ENCODE data around the gene LRMDA.
A peak's percentile ranks its signal among the peaks of the same experiment; 100 is the strongest.
"Not testable (repeated sequence)": the region's sequence is repeated elsewhere in the genome, so short reads cannot be mapped to it uniquely, and the experiment has no call there.

The LRMDA gene

DNA sequence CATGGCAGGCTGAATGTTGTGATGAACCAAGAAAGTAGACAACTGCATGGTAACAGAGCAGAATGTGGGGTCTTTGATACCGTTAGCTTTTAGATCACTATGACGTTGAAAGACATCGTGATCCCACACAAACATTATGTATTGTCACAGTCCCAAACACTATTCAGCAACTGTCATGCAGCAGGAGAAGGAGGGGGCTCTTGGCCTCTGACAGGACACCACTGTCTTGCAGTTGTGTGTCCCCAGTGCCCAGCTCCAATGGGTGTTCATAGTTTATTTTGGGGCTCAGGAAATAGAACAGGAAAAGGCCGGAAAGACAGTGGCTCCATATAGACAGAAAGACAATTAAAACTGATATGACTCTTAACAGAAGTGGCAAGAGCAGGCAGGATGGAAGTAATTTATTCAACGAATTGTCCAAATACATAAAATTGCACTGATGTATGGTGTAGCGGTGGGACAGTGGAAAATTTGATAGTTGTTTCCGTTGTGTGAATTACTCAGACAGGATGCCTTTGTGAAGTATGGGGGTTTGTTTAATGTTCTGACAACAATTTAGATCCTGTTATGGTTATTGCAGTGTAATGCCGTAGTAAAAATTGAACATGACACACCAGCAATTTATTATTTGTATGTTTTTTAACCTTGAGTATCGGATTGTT is 292.0 kb downstream of the LRMDA start:
- DNase-seq, result no peak

DNA sequence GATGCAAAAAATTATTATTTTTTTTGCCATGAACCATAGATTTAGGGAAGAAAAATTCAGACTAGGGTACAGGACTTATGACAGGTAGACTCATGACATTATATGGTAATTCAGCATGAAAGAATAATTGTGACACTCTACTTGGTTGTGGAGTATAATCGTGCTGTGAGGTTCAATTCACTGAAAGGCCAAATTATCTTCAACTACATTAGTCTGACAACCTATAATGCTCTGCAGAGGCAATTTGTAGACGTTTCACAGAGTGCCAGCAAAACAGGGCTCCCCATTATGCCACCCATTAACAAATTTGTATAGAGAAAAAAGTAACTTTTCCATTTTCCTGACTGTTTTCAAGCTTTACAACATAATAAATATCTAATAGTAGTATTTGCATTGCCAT is 292.6 kb downstream of the LRMDA start:
- DNase-seq, result no peak

GRCh38 chr10:75726522-75727483 is 295.4 kb downstream of the LRMDA start:
- DNase-seq, result no peak

- no peak for DNase-seq
These were observed 299.4 kb downstream of the LRMDA start for GRCh38 chr10:75730847-75731246.

DNA sequence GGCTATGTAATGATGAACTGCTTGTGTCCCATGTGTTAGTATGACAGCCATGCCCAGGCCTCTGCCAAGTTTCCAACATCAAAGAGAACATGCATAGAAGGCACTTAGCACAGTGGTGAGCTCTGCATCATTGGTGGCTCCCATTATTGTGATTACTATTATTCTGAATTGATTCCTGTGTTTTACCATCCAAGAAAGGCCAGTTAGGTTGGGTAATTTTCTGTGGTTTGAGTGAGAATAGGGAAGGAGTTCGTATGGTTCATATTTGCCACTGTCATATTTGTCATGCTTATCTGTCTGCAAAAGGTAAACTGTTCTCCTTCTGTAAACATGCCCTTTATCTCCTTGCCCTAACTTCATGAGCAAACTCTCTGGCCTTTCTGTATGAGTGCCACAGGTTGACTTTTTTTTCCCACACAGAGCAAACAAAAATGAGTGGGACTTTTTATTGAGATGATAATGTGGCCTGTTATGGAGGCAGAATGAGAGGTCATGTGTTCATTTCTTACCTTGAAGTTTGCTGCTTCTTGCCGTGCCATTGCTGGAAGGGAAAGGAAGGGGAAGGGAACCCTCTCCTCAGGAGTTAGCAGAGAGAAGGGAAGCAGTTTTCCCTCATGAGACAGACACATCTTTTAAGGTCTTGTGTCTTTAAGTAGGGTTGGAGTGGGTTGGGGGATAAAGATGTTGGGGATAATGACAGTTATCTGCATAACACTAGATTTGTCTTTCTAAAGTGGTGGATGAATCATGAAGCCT is 301.9 kb downstream of the LRMDA start:
- DNase-seq, result no peak

DNA sequence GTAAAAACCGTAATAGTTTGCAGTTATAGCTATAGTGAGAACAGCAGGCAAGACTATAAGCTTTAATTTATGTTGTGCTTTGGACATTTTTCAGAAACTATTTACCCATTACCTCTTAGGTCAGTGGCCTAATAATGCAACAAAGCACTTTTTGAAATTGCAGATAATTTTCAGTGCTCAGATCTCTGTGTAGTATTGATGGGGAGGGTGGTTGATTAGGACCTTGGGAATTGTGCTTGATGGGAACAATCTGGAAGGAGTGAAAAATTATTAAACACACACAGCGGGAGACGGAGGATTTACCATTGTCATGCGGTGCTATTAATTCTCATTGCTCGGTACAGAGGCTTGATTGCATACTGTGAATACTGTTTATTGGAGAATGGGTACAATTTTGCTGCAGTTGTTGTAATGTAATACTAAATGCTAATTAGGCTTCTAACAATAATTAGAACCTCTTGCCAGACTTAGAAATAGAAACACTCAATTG is 304.8 kb downstream of the LRMDA start:
- DNase-seq, result no peak

DNA sequence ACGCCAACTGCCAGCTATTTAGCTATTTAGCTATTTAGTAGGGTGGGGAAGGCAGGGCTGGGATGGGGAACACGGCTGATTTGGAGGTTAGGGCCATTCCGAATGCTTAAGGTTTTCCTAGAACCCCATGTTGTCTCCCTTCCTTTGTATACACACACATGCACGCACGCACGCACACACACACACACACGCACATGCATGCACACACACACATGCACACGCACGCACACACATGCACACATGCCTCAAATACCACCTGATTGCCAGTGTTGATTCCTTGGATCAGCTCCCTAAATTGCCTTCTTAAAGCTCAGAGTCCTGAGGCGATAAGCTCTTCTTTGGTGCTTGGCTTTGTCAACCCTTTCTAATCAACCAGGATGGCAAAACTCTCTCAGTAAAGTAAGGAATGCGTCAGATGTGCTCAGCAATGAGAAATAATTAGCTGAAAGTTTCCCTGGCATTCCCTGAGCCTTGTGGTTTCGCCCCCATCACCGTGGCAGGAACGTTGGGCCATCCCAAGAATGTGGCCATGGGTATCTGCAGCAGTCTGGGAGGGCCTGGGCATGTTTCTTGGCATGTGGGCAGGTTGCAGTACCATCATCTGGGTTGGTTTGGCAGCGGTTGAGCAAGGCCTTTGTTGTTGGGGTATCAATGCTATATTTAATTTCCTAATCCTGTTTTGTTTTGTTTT is 305.6 kb downstream of the LRMDA start:
- DNase-seq, result no peak

DNA sequence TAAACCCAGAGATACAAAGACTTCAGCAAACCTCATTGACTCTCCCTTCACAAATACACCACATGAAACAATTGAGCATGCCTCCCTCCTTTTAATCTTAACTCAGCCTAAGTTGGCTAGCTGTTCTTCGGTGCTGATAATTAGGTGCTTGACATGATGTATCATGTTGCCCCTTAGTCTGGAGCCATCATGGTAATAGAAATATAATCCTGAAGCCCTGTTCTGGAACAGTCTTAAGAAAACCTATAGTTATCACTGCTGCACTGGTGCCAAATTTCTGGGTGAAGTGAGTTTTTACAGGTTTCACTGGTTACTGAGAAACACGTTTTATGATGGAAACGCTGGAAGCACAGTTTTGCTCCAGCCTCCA is 306.1 kb downstream of the LRMDA start:
- no peak for DNase-seq

DNA sequence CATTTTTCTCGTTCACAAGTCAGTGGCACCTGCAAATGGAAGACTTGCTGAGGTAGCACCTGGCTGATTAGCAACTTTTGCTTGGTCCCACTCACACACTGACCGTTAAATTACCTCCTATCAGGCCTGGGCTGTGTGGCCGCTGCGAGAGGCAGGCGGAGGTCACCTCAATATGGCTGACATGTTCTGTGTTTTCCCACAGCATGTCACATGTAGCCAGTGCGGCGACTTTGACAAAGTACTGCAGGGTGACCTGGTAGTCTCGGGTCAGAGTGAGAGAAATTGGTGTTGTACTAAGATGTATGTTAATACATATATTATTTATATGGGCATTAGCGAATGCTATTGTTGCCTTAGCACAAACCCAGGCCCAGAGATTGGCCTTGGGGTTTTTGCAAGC is 307.5 kb downstream of the LRMDA start:
- no peak for DNase-seq

DNA sequence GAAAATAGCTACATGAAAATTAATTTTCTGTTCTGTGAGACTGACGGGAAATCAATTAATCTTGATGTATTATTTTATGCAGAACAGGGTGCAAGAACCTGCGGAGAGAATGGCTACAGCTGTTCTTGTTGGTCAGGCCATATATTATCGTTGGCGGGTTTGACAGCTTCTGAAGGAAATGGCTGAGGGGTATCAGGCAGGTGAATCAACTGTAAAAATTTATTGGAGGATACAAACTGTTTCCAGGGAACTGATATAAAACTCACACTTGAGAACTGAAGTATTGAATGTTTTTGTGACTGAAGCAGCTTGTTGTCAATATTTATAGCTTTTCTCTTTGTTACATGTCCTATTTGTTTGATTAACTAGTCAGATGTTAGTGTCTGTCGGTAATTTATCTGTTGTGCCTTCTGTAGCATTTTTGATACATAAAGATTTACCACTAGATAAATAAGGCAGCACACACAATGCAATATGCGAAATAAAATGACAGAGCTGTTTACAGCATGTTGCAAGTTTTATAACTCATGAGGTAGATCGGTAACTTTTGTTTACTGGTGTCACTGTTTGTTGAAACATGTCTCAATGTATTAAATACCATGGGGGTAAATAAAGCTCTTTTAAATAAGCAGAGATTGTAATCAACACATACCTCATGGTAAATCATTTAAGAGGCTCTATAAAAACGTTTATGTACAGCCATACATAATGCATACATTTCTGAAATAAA is 308.2 kb downstream of the LRMDA start:
- no peak for DNase-seq

DNA sequence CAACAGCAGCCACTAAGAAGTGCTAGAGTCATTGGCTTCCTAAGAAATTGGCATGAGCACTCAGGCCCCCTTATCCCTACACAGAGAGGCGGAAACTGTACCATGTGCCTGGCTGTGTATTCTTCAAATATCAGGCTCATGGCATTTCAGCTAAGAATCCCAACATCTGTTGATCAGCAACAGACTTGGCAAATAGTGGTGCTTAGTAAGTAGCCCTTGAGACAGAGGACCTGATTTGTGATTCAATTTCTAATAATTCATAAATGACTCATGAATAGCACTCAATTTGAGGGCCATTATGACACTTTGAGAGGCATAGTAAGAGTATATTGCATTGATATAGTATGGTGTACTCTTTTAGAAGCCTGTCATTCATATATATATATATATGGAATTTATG is 309.1 kb downstream of the LRMDA start:
- DNase-seq, result peak in 1 of 2 experiments; percentile 6

DNA sequence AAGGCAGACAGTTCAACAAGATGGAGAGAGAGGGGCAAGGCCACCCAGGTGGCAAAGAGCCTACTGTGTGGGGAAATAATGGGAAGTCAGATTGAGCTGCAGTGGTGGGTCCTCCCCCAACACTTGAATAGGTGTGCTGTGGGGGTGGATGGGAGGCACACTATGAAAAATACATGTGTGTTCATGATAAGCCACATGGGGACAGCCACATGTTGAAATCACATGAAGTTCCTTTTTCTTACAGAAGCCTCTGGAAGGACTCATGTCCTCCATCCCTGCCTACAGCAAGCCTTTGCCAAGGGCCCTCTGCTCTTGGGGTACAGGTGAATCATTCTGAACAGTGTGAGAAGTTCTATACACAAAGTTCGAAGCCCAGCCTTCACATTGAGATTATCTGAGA is 310.9 kb downstream of the LRMDA start:
- DNase-seq, result no peak

- DNase-seq, result no peak
These were observed 311.9 kb downstream of the LRMDA start for GRCh38 chr10:75743291-75743778.

DNA sequence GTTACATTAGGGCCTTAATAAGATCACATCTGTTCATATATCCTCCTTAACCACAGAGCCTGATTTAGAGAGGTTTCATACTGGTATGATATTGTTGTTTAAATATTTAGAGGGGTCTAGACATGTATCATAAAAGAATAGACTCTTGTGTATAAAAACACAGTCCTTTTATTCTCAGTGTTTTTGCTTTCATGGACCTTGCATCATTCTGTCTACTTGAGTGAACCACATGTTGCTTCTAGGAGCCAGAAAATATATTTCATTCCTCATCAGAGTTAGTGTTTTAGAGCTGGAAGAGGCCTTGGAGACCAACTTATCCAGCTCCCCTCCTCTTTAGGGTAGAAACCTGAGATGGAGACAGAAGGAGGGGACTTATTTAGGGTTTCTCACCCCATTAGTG is 312.8 kb downstream of the LRMDA start:
- no peak for DNase-seq

DNA sequence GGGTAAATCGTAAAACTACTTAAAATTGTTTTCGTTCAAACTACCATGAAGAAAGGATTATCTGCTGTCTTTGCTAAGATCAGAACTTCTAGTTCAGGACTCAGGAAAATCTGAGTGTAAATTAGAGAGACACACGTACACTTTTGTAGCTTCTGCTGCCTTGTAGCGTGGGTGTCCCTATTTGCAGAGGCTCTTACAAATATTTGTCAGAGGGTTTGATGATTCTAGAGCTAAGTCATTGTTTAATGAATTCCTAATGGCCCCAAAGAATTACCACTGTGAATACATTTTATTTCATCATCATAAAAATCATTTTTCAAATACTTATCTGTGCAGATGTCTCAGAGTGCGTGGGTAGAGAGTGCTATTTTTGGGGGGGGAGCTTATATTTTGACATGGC is 314.9 kb downstream of the LRMDA start:
- DNase-seq, result no peak

GRCh38 chr10:75750093-75750875 is 318.9 kb downstream of the LRMDA start:
- not testable (repeated sequence) for DNase-seq

DNA sequence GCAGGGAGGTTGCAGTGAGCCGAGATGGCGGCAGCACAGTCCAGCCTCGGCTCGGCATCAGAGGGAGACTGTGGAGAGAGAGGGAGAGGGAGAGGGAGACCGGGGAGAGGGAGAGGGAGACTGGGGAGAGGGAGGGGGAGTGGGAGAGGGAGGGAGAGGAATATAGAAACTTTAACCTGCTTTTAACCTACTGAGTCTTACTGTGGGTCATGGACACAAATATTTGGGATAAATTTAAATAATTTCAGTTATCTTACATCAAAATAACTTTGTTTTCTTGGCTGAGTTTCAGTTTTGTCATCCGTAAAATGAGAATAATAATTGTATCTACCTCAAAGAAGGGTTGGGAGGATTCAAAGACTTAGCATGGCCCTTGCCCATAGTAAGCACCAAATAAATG is 319.8 kb downstream of the LRMDA start:
- DNase-seq, result no peak

DNA sequence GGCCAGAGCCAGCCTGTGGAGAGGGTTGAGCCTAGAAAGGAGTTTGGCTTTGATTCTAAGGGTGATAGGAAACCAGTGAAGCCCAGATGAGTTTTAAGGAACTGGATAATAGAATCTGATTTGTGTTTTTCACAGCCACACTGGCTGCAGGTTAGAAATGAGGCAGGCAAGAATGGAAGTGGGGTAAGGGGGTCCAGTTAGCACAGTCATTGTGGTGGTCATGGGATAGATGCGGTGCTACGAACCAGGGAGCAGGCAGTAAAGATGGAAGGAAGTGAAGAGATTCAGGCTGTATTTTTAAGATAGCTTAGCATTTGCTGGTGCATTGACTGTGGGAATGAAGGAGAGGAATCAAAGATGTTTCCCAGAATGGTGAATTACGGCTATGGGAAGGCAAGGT is 322.2 kb downstream of the LRMDA start:
- DNase-seq, result no peak

- DNase-seq, result no peak
These were observed 322.8 kb downstream of the LRMDA start for GRCh38 chr10:75754096-75754831.

- DNase-seq, result no peak
These were observed 324.1 kb downstream of the LRMDA start for GRCh38 chr10:75755528-75755927.

Measured in NCI-H446 (cell line).